Measurements from ENCODE around the gene PKDCC. TPM values are rescaled to one million over a fixed set of nuclear protein-coding genes. Genes with fewer than 3 reads are reported as not detected.
"Not testable (repeated sequence)": the region's sequence is repeated elsewhere in the genome, so short reads cannot be mapped to it uniquely, and the experiment has no call there.

The PKDCC gene
- polyA plus RNA-seq, 1 donor (not counting 4 experiments of a cell fraction or from before 2014, with no cell fraction given): not detected

DNA sequence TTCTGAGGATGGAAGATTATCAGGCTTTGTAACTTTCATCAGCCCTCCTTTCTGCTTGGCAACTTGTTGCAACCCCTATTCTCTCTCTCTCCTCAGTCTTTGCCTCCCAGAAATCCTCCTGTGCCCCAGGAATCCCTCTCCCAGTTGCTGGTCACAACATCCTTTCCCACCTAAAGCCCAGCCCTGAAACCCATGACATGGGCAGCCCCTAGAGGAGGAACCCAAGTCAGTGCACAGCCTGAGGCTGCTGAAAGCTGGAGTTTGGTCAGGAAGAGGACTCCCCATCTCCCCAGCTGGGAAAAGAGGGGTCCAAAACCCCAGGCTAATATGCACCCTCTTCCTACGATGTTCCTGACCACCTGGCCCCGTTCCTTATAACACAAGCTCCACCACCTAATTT is 29.5 kb downstream of the PKDCC start:
- no peaks in the 10 kb centered on the region for H3K27me3 ChIP-seq (ENCODE audit: control insufficient read depth, extremely low read depth, insufficient read depth, low read length)
- H3K36me3 ChIP-seq (ENCODE audit: control insufficient read depth in 2 of 2, extremely low read depth in 1 of 2, insufficient read depth in 2 of 2, low read length in 2 of 2): no peaks in the 10 kb centered on the region
- H3K79me2 ChIP-seq (ENCODE audit: control insufficient read depth, insufficient read depth, low read length): no peaks in the 10 kb centered on the region
- no peaks in the 10 kb centered on the region for H3K9me3 ChIP-seq (ENCODE audit: control insufficient read depth, low read depth, low read length)
- H2AFZ ChIP-seq (ENCODE audit: control insufficient read depth, low read length): no peak overlapping the region
- H3K27ac ChIP-seq (ENCODE audit: control insufficient read depth, insufficient read depth, low read length): no peak overlapping the region
- no peak for DNase-seq (ENCODE audit: low read depth, low spot score)
- no peak overlapping the region for H3K4me2 ChIP-seq (ENCODE audit: control insufficient read depth, extremely low read depth, insufficient read depth, low read depth, low read length)
- no peaks in the 10 kb centered on the region for H3K9me1 ChIP-seq (ENCODE audit: control insufficient read depth, extremely low read depth, insufficient read depth, low read length)
- H3K9ac ChIP-seq (ENCODE audit: control insufficient read depth, extremely low read depth, insufficient read depth, low read length): no peak overlapping the region
- H3K4me1 ChIP-seq (ENCODE audit: control insufficient read depth, extremely low read depth, insufficient read depth, low read length): peaks cover 2% of the 10 kb centered on the region
- dilution Hi-C loops (cut with MboI; ENCODE audit: extremely low pct_ligation_motif_present, low sequenced_read_pairs): loop anchor here (25.0 kb wide), 1 partner anchor 215 kb away; no protein-coding TSS in a partner anchor
- FAIRE-seq: no peak
- no peak overlapping the region for H3K4me3 ChIP-seq (ENCODE audit: control insufficient read depth in 2 of 3, extremely low read depth in 1 of 3, insufficient read depth in 2 of 3, low read depth in 1 of 3, low read length in 3 of 3)
- TF ChIP-seq EZH2 (IDR thresholded peaks at IDR 0.05; ENCODE audit: low read length): no peak
- TF ChIP-seq, protein P1, sequence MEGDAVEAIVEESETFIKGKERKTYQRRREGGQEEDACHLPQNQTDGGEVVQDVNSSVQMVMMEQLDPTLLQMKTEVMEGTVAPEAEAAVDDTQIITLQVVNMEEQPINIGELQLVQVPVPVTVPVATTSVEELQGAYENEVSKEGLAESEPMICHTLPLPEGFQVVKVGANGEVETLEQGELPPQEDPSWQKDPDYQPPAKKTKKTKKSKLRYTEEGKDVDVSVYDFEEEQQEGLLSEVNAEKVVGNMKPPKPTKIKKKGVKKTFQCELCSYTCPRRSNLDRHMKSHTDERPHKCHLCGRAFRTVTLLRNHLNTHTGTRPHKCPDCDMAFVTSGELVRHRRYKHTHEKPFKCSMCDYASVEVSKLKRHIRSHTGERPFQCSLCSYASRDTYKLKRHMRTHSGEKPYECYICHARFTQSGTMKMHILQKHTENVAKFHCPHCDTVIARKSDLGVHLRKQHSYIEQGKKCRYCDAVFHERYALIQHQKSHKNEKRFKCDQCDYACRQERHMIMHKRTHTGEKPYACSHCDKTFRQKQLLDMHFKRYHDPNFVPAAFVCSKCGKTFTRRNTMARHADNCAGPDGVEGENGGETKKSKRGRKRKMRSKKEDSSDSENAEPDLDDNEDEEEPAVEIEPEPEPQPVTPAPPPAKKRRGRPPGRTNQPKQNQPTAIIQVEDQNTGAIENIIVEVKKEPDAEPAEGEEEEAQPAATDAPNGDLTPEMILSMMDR (optimal IDR thresholded peaks at IDR 0.05 in 1 of 3, IDR thresholded peaks at IDR 0.05 in 1 of 3, conservative IDR thresholded peaks at IDR 0.05 in 1 of 3; ENCODE audit: extremely low read depth in 1 of 3, insufficient read depth in 2 of 3, low read length in 3 of 3): no peak
- no peaks in the 10 kb centered on the region for H4K20me1 ChIP-seq (ENCODE audit: control insufficient read depth, extremely low read depth, insufficient read depth, low read length)

DNA sequence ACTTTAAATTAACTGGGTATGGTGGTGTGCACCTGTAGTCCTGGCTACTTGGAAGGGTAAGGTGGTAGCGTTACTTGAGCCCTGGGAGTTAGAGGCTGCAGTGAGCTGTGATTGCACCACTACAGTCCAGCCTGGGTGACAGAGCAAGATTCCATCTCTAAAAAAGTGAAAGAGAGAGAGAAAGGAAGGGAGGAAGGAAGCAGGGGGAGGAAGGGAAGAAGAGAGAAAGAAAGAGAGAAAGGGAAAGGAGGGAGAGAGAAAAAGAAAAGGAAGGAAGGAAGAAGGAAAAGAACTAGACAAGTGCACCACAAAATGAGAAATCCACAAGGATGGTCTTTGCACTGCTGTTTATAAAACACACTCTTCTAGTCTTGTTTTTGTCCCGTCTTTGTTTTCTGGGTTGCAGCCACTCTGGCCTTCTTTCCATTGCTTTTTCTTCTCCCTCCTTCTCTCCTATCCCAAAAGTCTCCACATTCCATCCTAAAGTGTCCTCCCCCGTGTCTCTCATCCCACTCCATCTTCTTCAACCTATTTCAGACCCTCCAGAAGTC is 32.0 kb downstream of the PKDCC start:
- Histone ChIP-seq H3K27me3 (ENCODE audit: control insufficient read depth, extremely low read depth, insufficient read depth, low read length) (no peaks in the 10 kb centered on the region), H3K9me3 (ENCODE audit: control insufficient read depth, low read depth, low read length) (no peaks in the 10 kb centered on the region), H2AFZ (ENCODE audit: control insufficient read depth, low read length) (no peak overlapping the region), H3K9ac (ENCODE audit: control insufficient read depth, extremely low read depth, insufficient read depth, low read length) (no peak overlapping the region), H3K27ac (ENCODE audit: control insufficient read depth, insufficient read depth, low read length) (no peak overlapping the region), H3K9me1 (ENCODE audit: control insufficient read depth, extremely low read depth, insufficient read depth, low read length) (no peaks in the 10 kb centered on the region), H3K4me1 (ENCODE audit: control insufficient read depth, extremely low read depth, insufficient read depth, low read length) (no peaks in the 10 kb centered on the region), H3K79me2 (ENCODE audit: control insufficient read depth, insufficient read depth, low read length) (no peaks in the 10 kb centered on the region), H3K4me3 (ENCODE audit: control insufficient read depth in 2 of 3, extremely low read depth in 1 of 3, insufficient read depth in 2 of 3, low read depth in 1 of 3, low read length in 3 of 3) (no peak overlapping the region), H4K20me1 (ENCODE audit: control insufficient read depth, extremely low read depth, insufficient read depth, low read length) (no peaks in the 10 kb centered on the region), H3K36me3 (ENCODE audit: control insufficient read depth in 2 of 2, extremely low read depth in 1 of 2, insufficient read depth in 2 of 2, low read length in 2 of 2) (no peaks in the 10 kb centered on the region), H3K4me2 (ENCODE audit: control insufficient read depth, extremely low read depth, insufficient read depth, low read depth, low read length) (no peak overlapping the region)
- dilution Hi-C loops (cut with MboI; ENCODE audit: extremely low pct_ligation_motif_present, low sequenced_read_pairs): loop anchor here (25.0 kb wide), 1 partner anchor 218 kb away; no protein-coding TSS in a partner anchor
- DNase-seq (ENCODE audit: low read depth, low spot score) (no peak), FAIRE-seq (no peak)
- TF ChIP-seq, protein P1 (optimal IDR thresholded peaks at IDR 0.05 in 1 of 3, IDR thresholded peaks at IDR 0.05 in 1 of 3, conservative IDR thresholded peaks at IDR 0.05 in 1 of 3; ENCODE audit: extremely low read depth in 1 of 3, insufficient read depth in 2 of 3, low read length in 3 of 3): no peak
- no peak for TF ChIP-seq EZH2 (IDR thresholded peaks at IDR 0.05; ENCODE audit: low read length)

DNA sequence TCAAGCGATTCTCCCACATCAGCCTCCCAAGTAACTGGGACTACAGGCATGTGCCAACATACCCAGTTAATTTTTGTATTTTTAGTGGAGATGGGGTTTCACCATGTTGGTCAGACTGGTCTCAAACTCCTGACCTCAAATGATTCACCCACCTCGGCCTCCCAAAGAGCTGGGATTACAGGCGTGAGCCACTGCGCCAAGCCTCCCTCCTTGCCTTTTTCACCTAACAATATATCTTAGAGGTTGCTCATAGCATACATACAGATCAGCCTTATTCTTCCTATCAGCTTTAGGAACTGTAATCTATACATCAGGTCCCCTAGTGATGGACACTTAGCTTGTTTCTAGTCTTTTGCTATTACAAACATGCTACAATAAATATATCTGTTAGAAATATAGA is 33.3 kb downstream of the PKDCC start:
- DNase-seq (ENCODE audit: low read depth, low spot score); H3K36me3 ChIP-seq (ENCODE audit: control insufficient read depth in 2 of 2, extremely low read depth in 1 of 2, insufficient read depth in 2 of 2, low read length in 2 of 2); H3K79me2 ChIP-seq (ENCODE audit: control insufficient read depth, insufficient read depth, low read length); FAIRE-seq; H4K20me1 ChIP-seq (ENCODE audit: control insufficient read depth, extremely low read depth, insufficient read depth, low read length); H2AFZ ChIP-seq (ENCODE audit: control insufficient read depth, low read length); H3K27ac ChIP-seq (ENCODE audit: control insufficient read depth, insufficient read depth, low read length); H3K4me2 ChIP-seq (ENCODE audit: control insufficient read depth, extremely low read depth, insufficient read depth, low read depth, low read length); H3K9ac ChIP-seq (ENCODE audit: control insufficient read depth, extremely low read depth, insufficient read depth, low read length); H3K4me3 ChIP-seq (ENCODE audit: control insufficient read depth in 2 of 3, extremely low read depth in 1 of 3, insufficient read depth in 2 of 3, low read depth in 1 of 3, low read length in 3 of 3); H3K4me1 ChIP-seq (ENCODE audit: control insufficient read depth, extremely low read depth, insufficient read depth, low read length); H3K9me3 ChIP-seq (ENCODE audit: control insufficient read depth, low read depth, low read length); H3K27me3 ChIP-seq (ENCODE audit: control insufficient read depth, extremely low read depth, insufficient read depth, low read length); H3K9me1 ChIP-seq (ENCODE audit: control insufficient read depth, extremely low read depth, insufficient read depth, low read length): not testable (repeated sequence)
- dilution Hi-C loops (cut with MboI; ENCODE audit: extremely low pct_ligation_motif_present, low sequenced_read_pairs): loop anchor here (25.0 kb wide), 1 partner anchor 219 kb away; no protein-coding TSS in a partner anchor

All from keratinocyte (primary cell).